ENCODE data around the gene SRSF11. TPM values are rescaled to one million over a fixed set of nuclear protein-coding genes. Genes with fewer than 3 reads are reported as not detected.

SRSF11 gene
- total RNA-seq, 1 donor from 2014 or later: 185 TPM

- Histone ChIP-seq H3K4me2 (ENCODE audit: low read length) (no peak overlapping the region), H3K9ac (ENCODE audit: low read length) (no peak overlapping the region), H4K20me1 (ENCODE audit: insufficient read depth, low read length) (peaks cover 33% of the 10 kb centered on the region), H3K27me3 (ENCODE audit: insufficient read depth, low read length) (no peaks in the 10 kb centered on the region), H2AFZ (ENCODE audit: low read depth, low read length) (no peak overlapping the region), H3K9me3 (ENCODE audit: insufficient read depth, low read depth, low read length) (no peaks in the 10 kb centered on the region), H3K4me3 (ENCODE audit: insufficient read depth, low read depth, low read length) (no peak overlapping the region), H3K79me2 (ENCODE audit: insufficient read depth, low read length) (peaks cover 38% of the 10 kb centered on the region), H3K27ac (ENCODE audit: low read depth, low read length) (no peak overlapping the region), H3K4me1 (ENCODE audit: insufficient read depth, low read length) (no peaks in the 10 kb centered on the region), H3K36me3 (ENCODE audit: insufficient read depth, low read length) (peaks cover 69% of the 10 kb centered on the region)
- peaks cover 7% of the 10 kb centered on the region for H3K36me3 Mint-ChIP-seq (ENCODE audit: low read depth, unreplicated experiment)
- H3K4me1 Mint-ChIP-seq (ENCODE audit: low read depth, unreplicated experiment): no peaks in the 10 kb centered on the region
- no peak overlapping the region for H3K27ac Mint-ChIP-seq (ENCODE audit: unreplicated experiment)
- no peaks in the 10 kb centered on the region for H3K27me3 Mint-ChIP-seq (ENCODE audit: low read depth, unreplicated experiment)
- TF ChIP-seq CTCF (IDR thresholded peaks at IDR 0.05; ENCODE audit: insufficient read depth, low read depth, low read length): no peak
- no peak overlapping the region for H3K4me3 Mint-ChIP-seq (ENCODE audit: unreplicated experiment)
- H3K9me3 Mint-ChIP-seq (ENCODE audit: unreplicated experiment): no peaks in the 10 kb centered on the region
- no peak for DNase-seq (ENCODE audit: low read depth)
- FAIRE-seq: no peak
These were observed 13.6 kb downstream of the SRSF11 start for GRCh38 chr1:70234733-70235132.

DNA sequence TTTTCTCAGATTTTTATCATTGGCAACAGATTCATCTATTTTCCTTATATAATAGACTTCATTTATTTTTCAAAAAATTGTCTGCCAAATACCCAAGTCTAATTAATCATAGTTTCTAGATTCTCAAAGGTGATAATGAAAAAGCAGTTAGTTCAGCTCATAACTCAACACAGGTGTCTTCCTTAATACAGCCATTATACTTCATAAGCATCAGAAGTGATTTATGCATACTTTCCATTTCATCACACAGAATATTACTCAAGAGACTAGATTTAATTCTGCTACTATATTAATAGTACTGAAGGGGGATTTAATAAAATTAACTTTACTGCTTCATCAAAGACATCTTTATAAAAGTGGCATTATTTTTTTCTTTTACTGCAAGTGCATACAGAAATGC lies 18.8 kb downstream of the SRSF11 start:
- no peaks in the 10 kb centered on the region for H3K9me3 Mint-ChIP-seq (ENCODE audit: unreplicated experiment)
- H3K4me1 ChIP-seq (ENCODE audit: insufficient read depth, low read length): no peaks in the 10 kb centered on the region
- H3K4me1 Mint-ChIP-seq (ENCODE audit: low read depth, unreplicated experiment): no peaks in the 10 kb centered on the region
- no peak overlapping the region for H2AFZ ChIP-seq (ENCODE audit: low read depth, low read length)
- no peak overlapping the region for H3K9ac ChIP-seq (ENCODE audit: low read length)
- DNase-seq (ENCODE audit: low read depth) (no peak), FAIRE-seq (no peak)
- H3K27me3 Mint-ChIP-seq (ENCODE audit: low read depth, unreplicated experiment): no peaks in the 10 kb centered on the region
- H3K4me3 ChIP-seq (ENCODE audit: insufficient read depth, low read depth, low read length): no peak overlapping the region
- peaks cover 80% of the 10 kb centered on the region for H3K36me3 ChIP-seq (ENCODE audit: insufficient read depth, low read length)
- H3K27ac ChIP-seq (ENCODE audit: low read depth, low read length): no peak overlapping the region
- H3K36me3 Mint-ChIP-seq (ENCODE audit: low read depth, unreplicated experiment): peaks cover 5% of the 10 kb centered on the region
- no peak overlapping the region for H3K4me2 ChIP-seq (ENCODE audit: low read length)
- H4K20me1 ChIP-seq (ENCODE audit: insufficient read depth, low read length): peaks cover 35% of the 10 kb centered on the region
- peaks cover 36% of the 10 kb centered on the region for H3K79me2 ChIP-seq (ENCODE audit: insufficient read depth, low read length)
- H3K27ac Mint-ChIP-seq (ENCODE audit: unreplicated experiment): no peak overlapping the region
- H3K4me3 Mint-ChIP-seq (ENCODE audit: unreplicated experiment): no peak overlapping the region
- no peak for TF ChIP-seq CTCF (IDR thresholded peaks at IDR 0.05; ENCODE audit: insufficient read depth, low read depth, low read length)
- TF ChIP-seq EZH2 (IDR thresholded peaks at IDR 0.05; ENCODE audit: insufficient read depth, low read length): no peak
- H3K9me3 ChIP-seq (ENCODE audit: insufficient read depth, low read depth, low read length): no peaks in the 10 kb centered on the region
- H3K27me3 ChIP-seq (ENCODE audit: insufficient read depth, low read length): no peaks in the 10 kb centered on the region

- peaks cover 17% of the 10 kb centered on the region for H3K79me2 ChIP-seq (ENCODE audit: insufficient read depth, low read length)
- H3K27me3 Mint-ChIP-seq (ENCODE audit: low read depth, unreplicated experiment): no peaks in the 10 kb centered on the region
- no peak overlapping the region for H3K27ac ChIP-seq (ENCODE audit: low read depth, low read length)
- no peaks in the 10 kb centered on the region for H3K9me3 ChIP-seq (ENCODE audit: insufficient read depth, low read depth, low read length)
- no peak overlapping the region for H2AFZ ChIP-seq (ENCODE audit: low read depth, low read length)
- DNase-seq (ENCODE audit: low read depth) (no peak), FAIRE-seq (no peak)
- H3K4me1 Mint-ChIP-seq (ENCODE audit: low read depth, unreplicated experiment): no peaks in the 10 kb centered on the region
- H3K9me3 Mint-ChIP-seq (ENCODE audit: unreplicated experiment): no peaks in the 10 kb centered on the region
- no peak overlapping the region for H3K4me3 Mint-ChIP-seq (ENCODE audit: unreplicated experiment)
- TF ChIP-seq EZH2 (IDR thresholded peaks at IDR 0.05; ENCODE audit: insufficient read depth, low read length) (no peak), CTCF (IDR thresholded peaks at IDR 0.05; ENCODE audit: insufficient read depth, low read depth, low read length) (no peak)
- peaks cover 43% of the 10 kb centered on the region for H4K20me1 ChIP-seq (ENCODE audit: insufficient read depth, low read length)
- no peak overlapping the region for H3K4me3 ChIP-seq (ENCODE audit: insufficient read depth, low read depth, low read length)
- no peak overlapping the region for H3K27ac Mint-ChIP-seq (ENCODE audit: unreplicated experiment)
- H3K4me2 ChIP-seq (ENCODE audit: low read length): no peak overlapping the region
- no peaks in the 10 kb centered on the region for H3K27me3 ChIP-seq (ENCODE audit: insufficient read depth, low read length)
- H3K9ac ChIP-seq (ENCODE audit: low read length): no peak overlapping the region
- H3K36me3 ChIP-seq (ENCODE audit: insufficient read depth, low read length): peaks cover 89% of the 10 kb centered on the region
- H3K36me3 Mint-ChIP-seq (ENCODE audit: low read depth, unreplicated experiment): peaks cover 11% of the 10 kb centered on the region
- H3K4me1 ChIP-seq (ENCODE audit: insufficient read depth, low read length): no peaks in the 10 kb centered on the region
These were observed 25.9 kb downstream of the SRSF11 start for GRCh38 chr1:70247122-70247521.
